ENCODE data around the gene ZNHIT6.

- TF ChIP-seq AFF4 (CRISPR knock-in tag; IDR thresholded peaks at IDR 0.05; ENCODE audit: borderline replicate concordance) (no peak), OVOL2 (CRISPR knock-in tag; IDR thresholded peaks at IDR 0.05; ENCODE audit: borderline replicate concordance) (no peak), HMGXB4 (CRISPR knock-in tag; IDR thresholded peaks at IDR 0.05) (no peak)
Measured at GRCh38 chr1:85616736-85617135, 91.5 kb downstream of the ZNHIT6 start.

Measured in WTC11 (cell line).